LNCAP (cell line): Measurements from ENCODE around the gene DLG3.

ENCODE experiments used
- TF ChIP-seq, protein P1 (sequence below): fragments of 450-650 bp; IDR thresholded peaks from 2 replicates; pipeline ENCODE4 v1.5.1; 2017; ENCODE audit warnings: mild to moderate bottlenecking

The DLG3 gene

DNA sequence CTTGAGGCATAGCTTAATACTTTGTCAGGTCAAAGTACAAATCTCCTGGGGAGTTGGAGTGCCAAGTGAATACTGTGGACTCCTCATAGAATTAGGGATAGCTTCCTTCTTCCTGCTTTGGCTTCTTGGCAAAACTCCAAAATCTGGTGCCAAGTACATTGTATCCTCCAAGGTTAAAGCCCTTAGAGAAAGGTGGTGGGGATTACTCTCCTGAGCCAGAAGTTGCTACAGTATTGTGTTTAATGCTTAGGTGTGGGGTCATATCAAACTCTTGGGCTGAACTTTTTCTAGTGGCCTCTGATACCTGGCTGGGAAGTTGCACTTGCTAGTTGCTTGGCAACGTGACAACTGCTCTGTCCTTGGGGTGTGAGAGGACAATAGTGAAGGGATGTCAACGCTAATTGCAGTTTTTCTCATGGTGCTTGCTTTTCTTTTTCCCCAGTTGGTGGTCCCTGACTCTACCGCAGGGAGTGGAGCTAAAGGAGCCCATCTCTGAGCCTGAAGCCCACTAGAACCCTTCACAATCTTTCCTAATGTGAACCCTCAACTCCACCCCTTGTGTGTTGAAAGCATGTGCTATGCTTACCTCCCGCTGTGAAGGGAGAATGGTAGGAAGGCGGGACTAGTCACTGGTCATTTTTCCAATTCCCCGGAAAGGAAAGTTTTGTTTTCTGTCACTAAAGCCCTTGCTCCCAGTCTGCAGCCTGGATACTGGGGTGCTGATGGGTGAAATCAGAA is 35.5 kb downstream of the DLG3 start:
- TF ChIP-seq, protein P1, sequence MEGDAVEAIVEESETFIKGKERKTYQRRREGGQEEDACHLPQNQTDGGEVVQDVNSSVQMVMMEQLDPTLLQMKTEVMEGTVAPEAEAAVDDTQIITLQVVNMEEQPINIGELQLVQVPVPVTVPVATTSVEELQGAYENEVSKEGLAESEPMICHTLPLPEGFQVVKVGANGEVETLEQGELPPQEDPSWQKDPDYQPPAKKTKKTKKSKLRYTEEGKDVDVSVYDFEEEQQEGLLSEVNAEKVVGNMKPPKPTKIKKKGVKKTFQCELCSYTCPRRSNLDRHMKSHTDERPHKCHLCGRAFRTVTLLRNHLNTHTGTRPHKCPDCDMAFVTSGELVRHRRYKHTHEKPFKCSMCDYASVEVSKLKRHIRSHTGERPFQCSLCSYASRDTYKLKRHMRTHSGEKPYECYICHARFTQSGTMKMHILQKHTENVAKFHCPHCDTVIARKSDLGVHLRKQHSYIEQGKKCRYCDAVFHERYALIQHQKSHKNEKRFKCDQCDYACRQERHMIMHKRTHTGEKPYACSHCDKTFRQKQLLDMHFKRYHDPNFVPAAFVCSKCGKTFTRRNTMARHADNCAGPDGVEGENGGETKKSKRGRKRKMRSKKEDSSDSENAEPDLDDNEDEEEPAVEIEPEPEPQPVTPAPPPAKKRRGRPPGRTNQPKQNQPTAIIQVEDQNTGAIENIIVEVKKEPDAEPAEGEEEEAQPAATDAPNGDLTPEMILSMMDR: no peak

DNA sequence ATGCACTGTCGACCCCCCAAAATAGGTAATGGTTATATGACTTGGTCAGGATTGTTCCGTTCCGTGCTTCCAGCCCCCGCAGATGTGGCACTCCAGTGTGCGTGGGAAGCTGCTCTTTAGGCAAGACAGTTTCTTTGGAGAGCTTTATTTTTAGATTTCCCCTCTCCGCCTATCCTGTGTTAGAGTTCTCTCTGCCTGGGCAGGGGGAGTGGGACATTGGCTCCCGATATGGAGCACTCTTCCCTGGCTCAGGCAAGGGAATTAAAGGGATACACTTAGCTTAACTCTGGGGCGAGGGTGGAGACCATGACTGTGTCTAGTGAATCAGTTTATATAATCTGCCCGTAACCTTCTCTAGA is 36.0 kb downstream of the DLG3 start:
- TF ChIP-seq, protein P1: no peak

DNA sequence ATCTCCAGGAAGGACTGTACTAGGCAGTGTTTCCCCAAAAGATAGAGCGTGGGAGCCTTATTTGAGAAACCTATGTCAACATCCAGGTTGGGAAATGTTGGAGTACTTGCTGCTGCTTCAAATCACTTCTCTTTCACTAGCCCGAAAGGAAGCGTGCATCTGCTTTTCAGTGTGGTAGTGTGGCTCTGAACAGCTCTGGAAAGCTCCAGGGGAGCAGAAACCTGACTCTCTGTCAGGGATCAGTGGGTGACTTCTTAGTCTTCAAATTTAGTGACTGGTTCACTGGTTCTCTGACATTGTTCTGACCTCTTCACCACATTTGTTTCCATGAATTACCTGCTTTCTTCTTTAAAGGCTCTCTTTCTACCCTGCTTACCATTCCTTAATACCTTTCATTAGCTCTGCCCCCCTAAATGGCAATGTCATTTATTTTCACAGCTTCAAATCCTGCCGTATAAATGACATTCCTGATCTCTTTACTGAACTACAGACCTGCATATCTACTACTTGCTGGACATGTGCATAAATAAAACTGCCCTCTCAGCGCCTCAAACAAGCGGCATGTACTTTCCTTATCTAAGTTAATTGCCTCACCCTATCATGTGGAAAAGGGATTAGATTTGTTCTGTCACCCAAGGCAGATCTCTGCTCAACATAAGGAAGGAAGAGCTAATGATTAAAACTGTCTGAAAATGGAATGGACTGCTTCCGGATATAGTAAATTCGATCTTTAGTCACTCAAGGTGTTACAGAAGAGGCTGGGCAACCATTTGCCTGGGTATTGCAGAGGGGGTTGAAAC is 37.0 kb downstream of the DLG3 start:
- TF ChIP-seq, protein P1: no peak

- TF ChIP-seq, protein P1: no peak
Measured at GRCh38 chrX:70482300-70482699, 37.7 kb downstream of the DLG3 start.

DNA sequence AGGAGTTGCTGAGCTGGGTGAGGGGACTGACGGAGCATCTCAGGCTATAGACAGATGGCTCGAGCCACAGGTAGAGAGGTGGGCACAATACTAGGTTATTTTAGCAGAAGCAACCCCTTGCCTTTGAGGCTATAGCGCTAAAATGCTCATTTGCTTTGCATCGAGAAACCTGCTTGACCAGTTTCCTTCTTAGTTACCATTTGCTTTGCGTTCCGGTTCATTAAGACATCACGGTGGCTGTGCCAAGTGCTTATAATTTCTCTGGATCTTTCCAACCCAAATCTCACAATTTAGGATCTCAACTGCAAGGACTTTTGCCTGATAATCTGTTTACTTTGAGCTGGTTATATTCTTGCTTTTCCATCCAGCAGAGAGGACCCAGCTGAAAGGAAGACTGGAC is 40.8 kb downstream of the DLG3 start:
- TF ChIP-seq, protein P1: no peak

DNA sequence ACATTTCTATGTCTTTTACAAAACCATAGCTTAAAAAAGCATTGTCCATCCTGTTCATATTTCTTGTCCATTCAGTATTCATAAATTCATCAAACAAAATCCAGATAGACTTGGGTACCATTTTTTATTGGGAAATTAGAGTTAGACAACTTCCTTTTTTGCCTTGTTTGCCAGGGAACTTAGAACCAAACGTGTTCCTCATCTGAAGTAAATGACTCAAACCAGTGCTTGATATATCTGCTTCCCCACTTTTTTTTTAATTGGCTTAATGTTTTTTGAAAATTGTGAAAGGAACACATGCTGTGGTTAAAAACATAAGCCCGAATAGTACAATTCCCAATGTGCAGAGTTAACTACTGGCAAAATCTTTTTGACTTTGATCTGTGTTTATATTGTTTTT is 44.2 kb downstream of the DLG3 start:
- TF ChIP-seq, protein P1: no peak

DNA sequence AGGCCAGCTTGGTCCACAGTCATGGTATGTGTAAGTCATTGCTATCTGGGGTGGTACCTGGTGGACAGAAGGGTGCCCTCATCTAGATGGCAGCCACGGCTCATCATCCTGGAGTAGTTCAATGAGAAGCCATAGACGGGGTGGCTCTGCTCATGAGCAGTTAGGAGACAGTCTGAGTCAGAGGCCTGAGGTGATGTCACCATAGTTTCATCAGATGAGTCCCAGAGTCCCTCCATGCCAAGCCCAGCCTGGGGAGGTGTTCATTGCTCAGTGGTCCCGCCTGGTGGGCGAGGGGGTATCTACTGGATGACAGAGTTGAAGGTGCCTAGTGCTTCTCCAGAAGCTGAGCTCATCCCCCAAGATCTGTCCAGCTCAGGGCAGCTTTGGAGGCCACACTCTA is 49.8 kb downstream of the DLG3 start:
- TF ChIP-seq, protein P1: no peak
